ENCODE data around the gene MBTPS1.
"Not testable (repeated sequence)": the region's sequence is repeated elsewhere in the genome, so short reads cannot be mapped to it uniquely, and the experiment has no call there.

MBTPS1 gene

DNA sequence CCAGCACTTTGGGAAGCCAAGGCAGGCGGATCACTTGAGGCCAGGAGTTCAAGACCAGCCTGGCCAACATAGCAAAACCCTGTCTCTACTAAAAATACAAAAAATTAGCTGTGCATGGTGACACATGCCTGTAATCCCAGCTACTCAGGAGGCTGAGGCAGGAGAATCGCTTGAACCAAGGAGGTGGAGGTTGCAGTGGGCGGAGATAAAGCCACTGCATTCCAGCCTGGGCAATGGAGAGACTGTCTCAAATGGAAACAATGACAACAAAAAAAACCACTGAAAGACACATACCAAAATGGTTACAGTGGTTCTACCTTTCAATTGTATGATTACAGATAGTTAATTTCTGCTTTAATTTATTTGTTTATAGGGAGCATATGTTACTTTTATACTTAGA, 4.8 kb downstream of the MBTPS1 start:
- H3K9me3 ChIP-seq (ENCODE audit: control insufficient read depth in 1 of 2, low read length in 2 of 2); H3K4me3 ChIP-seq (ENCODE audit: low read depth in 1 of 2, low read length in 2 of 2); H3K27ac ChIP-seq (ENCODE audit: low read length); H3K27me3 ChIP-seq (ENCODE audit: low read depth, low read length); H3K36me3 ChIP-seq (ENCODE audit: control insufficient read depth in 1 of 2, insufficient read depth in 2 of 2, low read length in 2 of 2): not testable (repeated sequence)
- H3K4me1 ChIP-seq (ENCODE audit: control insufficient read depth in 1 of 2, insufficient read depth in 2 of 2, low read length in 2 of 2) = peaks cover 9 to 16% of the 10 kb centered on the region in 2 donors

GRCh38 chr16:84111525-84111924, 5.2 kb downstream of the MBTPS1 start:
- H3K27ac ChIP-seq (ENCODE audit: low read length) = no peak overlapping the region
- H3K36me3 ChIP-seq (ENCODE audit: control insufficient read depth in 1 of 2, insufficient read depth in 2 of 2, low read length in 2 of 2) = peaks cover 3 to 4% of the 10 kb centered on the region in 2 donors
- no peaks in the 10 kb centered on the region for H3K27me3 ChIP-seq (ENCODE audit: low read depth, low read length)
- no peaks in the 10 kb centered on the region for H3K9me3 ChIP-seq (ENCODE audit: control insufficient read depth in 1 of 2, low read length in 2 of 2)
- H3K4me3 ChIP-seq (ENCODE audit: low read depth in 1 of 2, low read length in 2 of 2) = no peak overlapping the region
- H3K4me1 ChIP-seq (ENCODE audit: control insufficient read depth in 1 of 2, insufficient read depth in 2 of 2, low read length in 2 of 2) = peaks cover 9 to 16% of the 10 kb centered on the region in 2 donors

DNA sequence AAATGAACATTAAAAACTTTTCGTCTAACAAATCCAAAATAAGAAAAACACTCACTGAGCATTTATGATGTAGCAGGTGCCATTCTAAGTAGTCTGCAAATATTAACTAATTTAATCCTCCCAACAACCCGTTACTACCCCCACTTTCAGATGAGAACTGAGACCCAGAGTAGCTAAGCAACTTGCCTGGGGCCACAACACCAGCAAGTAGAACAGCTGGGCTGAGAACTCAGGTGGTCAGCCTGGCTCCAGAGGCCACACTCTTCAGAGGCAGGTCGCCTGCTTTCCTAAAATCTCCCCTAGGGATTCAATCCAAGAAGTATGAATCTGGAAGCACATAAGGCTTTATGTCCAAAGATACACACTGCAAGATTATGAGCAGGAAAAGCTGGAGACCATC, 6.2 kb downstream of the MBTPS1 start:
- H3K27me3 ChIP-seq (ENCODE audit: low read depth, low read length) = no peaks in the 10 kb centered on the region
- peaks cover 4 to 5% of the 10 kb centered on the region in 2 donors for H3K36me3 ChIP-seq (ENCODE audit: control insufficient read depth in 1 of 2, insufficient read depth in 2 of 2, low read length in 2 of 2)
- H3K9me3 ChIP-seq (ENCODE audit: control insufficient read depth in 1 of 2, low read length in 2 of 2) = no peaks in the 10 kb centered on the region
- H3K27ac ChIP-seq (ENCODE audit: low read length) = no peak overlapping the region
- H3K4me3 ChIP-seq (ENCODE audit: low read depth in 1 of 2, low read length in 2 of 2) = no peak overlapping the region
- H3K4me1 ChIP-seq (ENCODE audit: control insufficient read depth in 1 of 2, insufficient read depth in 2 of 2, low read length in 2 of 2) = peaks cover 4 to 12% of the 10 kb centered on the region in 2 donors

GRCh38 chr16:84109598-84110335, 7.0 kb downstream of the MBTPS1 start:
- H3K9me3 ChIP-seq (ENCODE audit: control insufficient read depth in 1 of 2, low read length in 2 of 2) = no peaks in the 10 kb centered on the region
- no peak overlapping the region for H3K27ac ChIP-seq (ENCODE audit: low read length)
- H3K36me3 ChIP-seq (ENCODE audit: control insufficient read depth in 1 of 2, insufficient read depth in 2 of 2, low read length in 2 of 2) = peaks cover 4 to 5% of the 10 kb centered on the region in 2 donors
- H3K27me3 ChIP-seq (ENCODE audit: low read depth, low read length) = no peaks in the 10 kb centered on the region
- no peak overlapping the region for H3K4me3 ChIP-seq (ENCODE audit: low read depth in 1 of 2, low read length in 2 of 2)
- peaks cover 0 to 4% of the 10 kb centered on the region in 2 donors for H3K4me1 ChIP-seq (ENCODE audit: control insufficient read depth in 1 of 2, insufficient read depth in 2 of 2, low read length in 2 of 2)

DNA sequence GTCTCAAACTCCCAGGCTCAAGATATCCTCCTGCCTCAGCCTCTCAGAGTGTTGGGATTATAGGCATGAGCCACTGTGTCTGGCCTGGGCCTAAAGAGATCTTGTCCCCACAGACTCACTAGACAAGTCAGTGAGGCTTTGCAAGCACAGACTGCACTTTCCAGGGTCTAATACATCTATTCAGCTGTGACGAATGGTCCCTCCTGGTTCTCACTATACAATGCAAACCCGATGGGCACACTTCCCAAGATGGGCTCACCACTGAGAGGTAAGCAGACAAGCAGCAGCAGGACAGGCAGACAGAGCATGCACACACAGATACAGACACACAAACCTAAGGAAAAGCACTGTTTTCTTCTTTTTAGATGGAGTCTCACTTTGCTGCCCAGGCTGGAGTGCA, 8.8 kb downstream of the MBTPS1 start:
- peaks cover 4 to 5% of the 10 kb centered on the region in 2 donors for H3K36me3 ChIP-seq (ENCODE audit: control insufficient read depth in 1 of 2, insufficient read depth in 2 of 2, low read length in 2 of 2)
- no peaks in the 10 kb centered on the region for H3K4me1 ChIP-seq (ENCODE audit: control insufficient read depth in 1 of 2, insufficient read depth in 2 of 2, low read length in 2 of 2)
- no peaks in the 10 kb centered on the region for H3K9me3 ChIP-seq (ENCODE audit: control insufficient read depth in 1 of 2, low read length in 2 of 2)
- H3K4me3 ChIP-seq (ENCODE audit: low read depth in 1 of 2, low read length in 2 of 2) = no peak overlapping the region
- no peaks in the 10 kb centered on the region for H3K27me3 ChIP-seq (ENCODE audit: low read depth, low read length)
- no peak overlapping the region for H3K27ac ChIP-seq (ENCODE audit: low read length)

GRCh38 chr16:84105948-84106740, 10.6 kb downstream of the MBTPS1 start:
- H3K4me3 ChIP-seq (ENCODE audit: low read depth in 1 of 2, low read length in 2 of 2) = no peak overlapping the region
- H3K36me3 ChIP-seq (ENCODE audit: control insufficient read depth in 1 of 2, insufficient read depth in 2 of 2, low read length in 2 of 2) = peaks cover 4 to 12% of the 10 kb centered on the region in 2 donors
- no peaks in the 10 kb centered on the region for H3K4me1 ChIP-seq (ENCODE audit: control insufficient read depth in 1 of 2, insufficient read depth in 2 of 2, low read length in 2 of 2)
- no peaks in the 10 kb centered on the region for H3K27me3 ChIP-seq (ENCODE audit: low read depth, low read length)
- no peak overlapping the region for H3K27ac ChIP-seq (ENCODE audit: low read length)
- no peaks in the 10 kb centered on the region for H3K9me3 ChIP-seq (ENCODE audit: control insufficient read depth in 1 of 2, low read length in 2 of 2)

GRCh38 chr16:84105301-84105815, 11.4 kb downstream of the MBTPS1 start:
- H3K27me3 ChIP-seq (ENCODE audit: low read depth, low read length) = no peaks in the 10 kb centered on the region
- H3K4me1 ChIP-seq (ENCODE audit: control insufficient read depth in 1 of 2, insufficient read depth in 2 of 2, low read length in 2 of 2) = no peaks in the 10 kb centered on the region
- no peaks in the 10 kb centered on the region for H3K9me3 ChIP-seq (ENCODE audit: control insufficient read depth in 1 of 2, low read length in 2 of 2)
- H3K36me3 ChIP-seq (ENCODE audit: control insufficient read depth in 1 of 2, insufficient read depth in 2 of 2, low read length in 2 of 2) = peaks cover 0 to 15% of the 10 kb centered on the region in 2 donors
- no peak overlapping the region for H3K27ac ChIP-seq (ENCODE audit: low read length)
- no peak overlapping the region for H3K4me3 ChIP-seq (ENCODE audit: low read depth in 1 of 2, low read length in 2 of 2)

DNA sequence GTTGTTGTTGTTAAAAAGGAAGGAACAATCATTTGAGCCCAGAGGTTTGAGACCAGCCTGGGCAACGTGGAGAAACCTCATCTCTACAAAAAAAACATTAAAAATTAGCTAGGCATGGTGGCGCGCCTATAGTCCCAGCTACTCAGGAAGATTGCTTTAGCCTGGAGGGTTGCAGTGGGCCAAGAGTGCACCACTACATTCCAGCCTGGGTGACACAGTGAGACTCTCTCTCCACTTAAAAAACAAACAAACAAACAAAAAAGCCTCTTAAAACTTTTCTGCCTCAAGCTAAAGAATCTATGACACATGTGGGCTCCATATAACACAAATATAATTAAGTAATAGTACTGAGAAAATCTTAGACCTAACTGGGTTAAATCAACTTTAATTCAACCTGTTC, 12.5 kb downstream of the MBTPS1 start:
- no peak overlapping the region for H3K4me3 ChIP-seq (ENCODE audit: low read depth in 1 of 2, low read length in 2 of 2)
- no peaks in the 10 kb centered on the region for H3K4me1 ChIP-seq (ENCODE audit: control insufficient read depth in 1 of 2, insufficient read depth in 2 of 2, low read length in 2 of 2)
- no peaks in the 10 kb centered on the region for H3K27me3 ChIP-seq (ENCODE audit: low read depth, low read length)
- H3K9me3 ChIP-seq (ENCODE audit: control insufficient read depth in 1 of 2, low read length in 2 of 2) = no peaks in the 10 kb centered on the region
- H3K36me3 ChIP-seq (ENCODE audit: control insufficient read depth in 1 of 2, insufficient read depth in 2 of 2, low read length in 2 of 2) = peaks cover 0 to 23% of the 10 kb centered on the region in 2 donors
- H3K27ac ChIP-seq (ENCODE audit: low read length) = no peak overlapping the region

GRCh38 chr16:84103678-84104077, 13.1 kb downstream of the MBTPS1 start:
- no peak overlapping the region for H3K4me3 ChIP-seq (ENCODE audit: low read depth in 1 of 2, low read length in 2 of 2)
- no peaks in the 10 kb centered on the region for H3K4me1 ChIP-seq (ENCODE audit: control insufficient read depth in 1 of 2, insufficient read depth in 2 of 2, low read length in 2 of 2)
- no peaks in the 10 kb centered on the region for H3K9me3 ChIP-seq (ENCODE audit: control insufficient read depth in 1 of 2, low read length in 2 of 2)
- no peak overlapping the region for H3K27ac ChIP-seq (ENCODE audit: low read length)
- H3K27me3 ChIP-seq (ENCODE audit: low read depth, low read length) = no peaks in the 10 kb centered on the region
- peaks cover 0 to 29% of the 10 kb centered on the region in 2 donors for H3K36me3 ChIP-seq (ENCODE audit: control insufficient read depth in 1 of 2, insufficient read depth in 2 of 2, low read length in 2 of 2)

DNA sequence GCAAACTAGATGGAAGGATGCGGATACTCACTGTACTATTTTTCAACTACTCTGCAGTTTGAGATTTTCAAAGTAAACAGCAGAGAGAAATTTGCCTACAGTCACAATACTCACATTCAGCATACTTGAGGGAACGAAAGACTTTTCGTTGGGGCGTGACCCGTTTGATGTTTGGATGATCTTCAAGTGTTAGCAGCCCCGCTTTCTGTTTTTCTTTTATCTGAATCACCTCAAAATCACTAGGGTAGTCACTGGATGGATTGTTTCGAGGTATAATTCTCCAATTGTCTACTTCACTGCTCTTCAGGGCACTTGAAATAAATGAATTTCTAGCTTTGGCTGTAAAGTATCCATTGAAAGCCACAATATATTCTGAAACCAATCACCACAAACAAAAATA, 17.8 kb downstream of the MBTPS1 start:
- Histone ChIP-seq H3K9me3 (ENCODE audit: control insufficient read depth in 1 of 2, low read length in 2 of 2) (no peaks in the 10 kb centered on the region), H3K36me3 (ENCODE audit: control insufficient read depth in 1 of 2, insufficient read depth in 2 of 2, low read length in 2 of 2) (peaks cover 26 to 57% of the 10 kb centered on the region in 2 donors), H3K4me1 (ENCODE audit: control insufficient read depth in 1 of 2, insufficient read depth in 2 of 2, low read length in 2 of 2) (no peaks in the 10 kb centered on the region), H3K27me3 (ENCODE audit: low read depth, low read length) (no peaks in the 10 kb centered on the region), H3K27ac (ENCODE audit: low read length) (no peak overlapping the region), H3K4me3 (ENCODE audit: low read depth in 1 of 2, low read length in 2 of 2) (no peak overlapping the region)

- H3K27ac ChIP-seq (ENCODE audit: low read length) = no peak overlapping the region
- H3K4me1 ChIP-seq (ENCODE audit: control insufficient read depth in 1 of 2, insufficient read depth in 2 of 2, low read length in 2 of 2) = no peaks in the 10 kb centered on the region
- no peaks in the 10 kb centered on the region for H3K9me3 ChIP-seq (ENCODE audit: control insufficient read depth in 1 of 2, low read length in 2 of 2)
- H3K27me3 ChIP-seq (ENCODE audit: low read depth, low read length) = no peaks in the 10 kb centered on the region
- no peak overlapping the region for H3K4me3 ChIP-seq (ENCODE audit: low read depth in 1 of 2, low read length in 2 of 2)
- peaks cover 48 to 77% of the 10 kb centered on the region in 2 donors for H3K36me3 ChIP-seq (ENCODE audit: control insufficient read depth in 1 of 2, insufficient read depth in 2 of 2, low read length in 2 of 2)
Measured at GRCh38 chr16:84096447-84097005, 20.2 kb downstream of the MBTPS1 start.

Data from muscle layer of duodenum (tissue), 2 donors.